HG03469 (cell line): ENCODE measurements around the gene FRMPD2.
A peak's percentile ranks its signal among the peaks of the same experiment; 100 is the strongest.

Source experiments
- ATAC-seq: cut with Tn5 transposase; IDR thresholded peaks from one replicate; pipeline ENCODE4 v1.9.1; 2021; ENCODE audit warnings: mild to moderate bottlenecking, moderate library complexity, moderate number of reproducible peaks; ENCODE audit not compliant: unreplicated experiment

Gene FRMPD2, protein sequence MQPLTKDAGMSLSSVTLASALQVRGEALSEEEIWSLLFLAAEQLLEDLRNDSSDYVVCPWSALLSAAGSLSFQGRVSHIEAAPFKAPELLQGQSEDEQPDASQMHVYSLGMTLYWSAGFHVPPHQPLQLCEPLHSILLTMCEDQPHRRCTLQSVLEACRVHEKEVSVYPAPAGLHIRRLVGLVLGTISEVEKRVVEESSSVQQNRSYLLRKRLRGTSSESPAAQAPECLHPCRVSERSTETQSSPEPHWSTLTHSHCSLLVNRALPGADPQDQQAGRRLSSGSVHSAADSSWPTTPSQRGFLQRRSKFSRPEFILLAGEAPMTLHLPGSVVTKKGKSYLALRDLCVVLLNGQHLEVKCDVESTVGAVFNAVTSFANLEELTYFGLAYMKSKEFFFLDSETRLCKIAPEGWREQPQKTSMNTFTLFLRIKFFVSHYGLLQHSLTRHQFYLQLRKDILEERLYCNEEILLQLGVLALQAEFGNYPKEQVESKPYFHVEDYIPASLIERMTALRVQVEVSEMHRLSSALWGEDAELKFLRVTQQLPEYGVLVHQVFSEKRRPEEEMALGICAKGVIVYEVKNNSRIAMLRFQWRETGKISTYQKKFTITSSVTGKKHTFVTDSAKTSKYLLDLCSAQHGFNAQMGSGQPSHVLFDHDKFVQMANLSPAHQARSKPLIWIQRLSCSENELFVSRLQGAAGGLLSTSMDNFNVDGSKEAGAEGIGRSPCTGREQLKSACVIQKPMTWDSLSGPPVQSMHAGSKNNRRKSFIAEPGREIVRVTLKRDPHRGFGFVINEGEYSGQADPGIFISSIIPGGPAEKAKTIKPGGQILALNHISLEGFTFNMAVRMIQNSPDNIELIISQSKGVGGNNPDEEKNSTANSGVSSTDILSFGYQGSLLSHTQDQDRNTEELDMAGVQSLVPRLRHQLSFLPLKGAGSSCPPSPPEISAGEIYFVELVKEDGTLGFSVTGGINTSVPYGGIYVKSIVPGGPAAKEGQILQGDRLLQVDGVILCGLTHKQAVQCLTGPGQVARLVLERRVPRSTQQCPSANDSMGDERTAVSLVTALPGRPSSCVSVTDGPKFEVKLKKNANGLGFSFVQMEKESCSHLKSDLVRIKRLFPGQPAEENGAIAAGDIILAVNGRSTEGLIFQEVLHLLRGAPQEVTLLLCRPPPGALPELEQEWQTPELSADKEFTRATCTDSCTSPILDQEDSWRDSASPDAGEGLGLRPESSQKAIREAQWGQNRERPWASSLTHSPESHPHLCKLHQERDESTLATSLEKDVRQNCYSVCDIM (N-terminal part only)

DNA sequence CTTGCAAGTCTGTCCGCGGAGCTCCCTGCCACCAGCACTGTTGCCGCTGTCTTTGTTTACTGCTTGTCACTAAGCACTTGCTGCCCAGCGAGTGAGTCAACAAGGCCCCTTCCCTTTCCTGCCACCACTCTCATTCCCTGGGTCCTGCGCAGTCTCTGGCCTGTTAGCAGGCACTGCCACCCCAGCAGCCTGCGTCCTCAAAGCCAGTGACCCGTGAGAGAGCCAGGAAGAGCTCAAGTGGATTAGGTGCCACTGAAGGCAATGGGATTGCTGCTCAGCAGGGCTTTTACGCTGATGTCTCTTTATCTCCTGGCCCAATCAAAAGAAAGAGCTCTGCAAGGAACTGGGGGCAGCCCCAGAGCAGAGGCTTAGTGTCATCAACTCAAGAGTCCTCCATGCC lies at the start of gene FRMPD2:
TSS of gene FRMPD2 (minus strand) at position 61 of the 400 bp plus-strand sequence. CDS start 129 bp downstream, outside the sequence.
- no peak for ATAC-seq

DNA sequence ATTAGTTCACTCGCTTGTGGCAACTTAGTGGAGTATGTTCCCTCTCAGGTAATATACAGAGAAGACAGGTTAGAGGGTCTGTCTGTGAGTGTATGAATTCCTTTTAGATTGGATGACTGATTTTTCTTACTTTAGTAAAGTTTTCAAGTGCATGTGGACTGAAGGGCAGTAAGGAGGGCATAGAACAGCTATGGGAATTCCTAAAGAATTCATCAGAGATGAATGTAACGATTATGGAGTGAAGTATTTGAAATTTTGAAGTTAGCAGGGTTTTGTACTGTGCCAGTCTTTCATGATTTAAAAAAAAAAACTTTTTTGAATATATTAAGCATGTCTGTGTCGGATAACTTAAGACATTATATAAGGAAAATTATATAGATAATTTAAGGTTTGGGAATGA lies 47.5 kb upstream of the FRMPD2 start:
- no peak for ATAC-seq

DNA sequence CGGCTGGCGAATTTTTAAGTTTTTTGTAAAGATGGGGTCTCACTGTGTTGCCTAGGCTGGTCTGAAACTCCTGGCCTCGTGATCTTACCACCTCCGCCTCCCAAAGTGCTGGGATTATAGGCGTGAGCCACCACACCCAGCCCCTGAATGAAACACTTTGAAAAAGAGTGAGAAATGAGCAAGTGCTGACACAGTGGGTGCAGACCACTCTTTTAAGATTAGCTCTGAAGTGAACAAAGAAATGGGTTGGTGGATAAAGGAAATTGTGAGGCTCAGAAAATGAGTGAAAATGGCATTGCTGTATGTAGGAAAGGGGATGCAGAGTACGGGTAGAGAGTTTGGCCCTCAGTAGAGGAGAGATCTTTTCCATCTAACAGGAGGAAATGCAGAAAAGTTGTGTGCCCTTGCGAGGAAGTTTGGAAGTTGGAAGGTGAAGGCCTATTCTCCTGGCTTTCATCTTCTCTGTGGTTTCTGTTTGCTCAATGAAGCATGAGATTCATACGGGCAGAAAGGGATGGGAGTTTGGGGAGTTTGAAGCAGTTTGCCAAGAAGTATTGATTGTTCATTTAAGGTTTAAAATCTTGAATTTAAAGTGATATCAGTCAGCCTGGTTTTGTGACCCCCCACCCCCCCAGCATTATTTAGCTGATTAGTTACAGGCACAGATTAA lies 43.0 kb upstream of the FRMPD2 start:
- no peak for ATAC-seq

DNA sequence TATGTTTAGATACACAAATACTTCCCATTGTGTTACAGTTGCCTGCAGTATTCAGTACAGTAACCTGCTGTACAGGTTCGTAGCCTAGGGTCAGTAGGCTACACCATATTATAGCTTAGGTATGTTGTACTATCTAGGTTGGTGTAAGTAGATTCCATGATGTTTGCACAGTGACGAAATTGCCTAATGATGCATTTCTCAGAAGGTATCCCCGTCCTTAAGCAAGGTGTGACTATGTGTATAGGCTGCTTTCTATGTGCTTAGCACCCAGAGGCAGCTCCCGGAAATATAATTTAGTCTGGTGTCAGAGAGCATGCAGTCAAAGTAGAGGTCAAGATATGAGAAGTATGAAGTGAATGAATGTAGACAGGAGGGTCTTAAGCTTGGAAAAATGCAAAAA lies 41.7 kb upstream of the FRMPD2 start:
- no peak for ATAC-seq

DNA sequence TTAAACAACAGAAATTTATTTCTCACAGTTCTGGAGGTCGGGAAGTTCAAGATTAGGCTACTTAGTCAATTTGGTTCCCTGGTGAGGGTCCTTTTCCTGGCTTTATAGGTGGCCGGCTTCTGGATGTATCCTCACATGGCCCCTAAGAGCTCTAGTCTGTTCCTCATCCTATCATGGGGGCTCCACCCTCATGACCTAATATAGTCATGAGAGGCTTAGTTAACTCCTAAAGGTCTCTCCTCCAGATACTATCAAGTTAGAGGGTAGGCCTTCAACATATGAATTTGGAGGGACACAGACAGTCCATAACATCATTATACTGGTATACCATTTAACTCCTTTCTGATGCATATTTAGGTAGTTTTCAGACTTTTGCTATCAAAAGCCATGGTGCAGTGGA lies 39.6 kb upstream of the FRMPD2 start:
- ATAC-seq: no peak

DNA sequence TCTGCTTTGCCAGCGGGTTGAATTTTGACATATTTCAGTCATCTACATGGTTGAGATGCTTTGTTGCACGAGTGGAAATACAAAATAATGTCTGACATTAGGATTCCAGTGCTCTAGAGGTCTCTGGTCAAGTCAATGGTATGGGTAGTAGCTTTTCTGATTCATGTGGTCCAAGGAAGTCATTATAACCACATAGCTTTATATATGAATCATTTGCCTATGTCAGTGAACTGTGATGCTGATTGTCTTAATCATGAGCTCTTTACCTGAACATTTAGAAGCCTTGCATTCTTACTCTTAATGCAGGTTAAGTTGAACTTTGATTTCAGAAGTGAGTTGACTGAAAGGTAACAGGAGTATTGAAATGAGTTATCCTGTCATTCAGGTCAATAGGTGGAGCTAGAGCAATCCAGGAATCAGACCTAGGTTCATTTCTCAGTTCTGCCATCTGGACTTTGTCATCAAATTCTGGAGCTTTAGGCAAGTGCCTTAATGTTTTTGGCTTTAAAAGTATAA lies 35.3 kb upstream of the FRMPD2 start:
- no peak for ATAC-seq

DNA sequence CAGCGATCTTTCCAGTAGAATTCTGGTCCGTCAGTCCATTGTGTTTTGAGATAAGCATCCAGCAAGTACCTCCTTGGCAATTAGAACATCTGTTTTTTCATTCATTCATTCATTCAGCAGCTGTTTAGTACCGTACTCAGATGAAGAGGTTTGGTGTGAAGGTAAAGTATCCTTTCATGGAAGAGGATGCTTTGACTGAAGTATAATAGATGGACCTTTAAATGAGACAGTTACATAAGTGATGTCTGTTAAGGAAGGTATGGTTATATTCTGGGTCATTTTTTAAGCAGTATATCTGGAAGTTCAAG lies 33.2 kb upstream of the FRMPD2 start:
- ATAC-seq: no peak

DNA sequence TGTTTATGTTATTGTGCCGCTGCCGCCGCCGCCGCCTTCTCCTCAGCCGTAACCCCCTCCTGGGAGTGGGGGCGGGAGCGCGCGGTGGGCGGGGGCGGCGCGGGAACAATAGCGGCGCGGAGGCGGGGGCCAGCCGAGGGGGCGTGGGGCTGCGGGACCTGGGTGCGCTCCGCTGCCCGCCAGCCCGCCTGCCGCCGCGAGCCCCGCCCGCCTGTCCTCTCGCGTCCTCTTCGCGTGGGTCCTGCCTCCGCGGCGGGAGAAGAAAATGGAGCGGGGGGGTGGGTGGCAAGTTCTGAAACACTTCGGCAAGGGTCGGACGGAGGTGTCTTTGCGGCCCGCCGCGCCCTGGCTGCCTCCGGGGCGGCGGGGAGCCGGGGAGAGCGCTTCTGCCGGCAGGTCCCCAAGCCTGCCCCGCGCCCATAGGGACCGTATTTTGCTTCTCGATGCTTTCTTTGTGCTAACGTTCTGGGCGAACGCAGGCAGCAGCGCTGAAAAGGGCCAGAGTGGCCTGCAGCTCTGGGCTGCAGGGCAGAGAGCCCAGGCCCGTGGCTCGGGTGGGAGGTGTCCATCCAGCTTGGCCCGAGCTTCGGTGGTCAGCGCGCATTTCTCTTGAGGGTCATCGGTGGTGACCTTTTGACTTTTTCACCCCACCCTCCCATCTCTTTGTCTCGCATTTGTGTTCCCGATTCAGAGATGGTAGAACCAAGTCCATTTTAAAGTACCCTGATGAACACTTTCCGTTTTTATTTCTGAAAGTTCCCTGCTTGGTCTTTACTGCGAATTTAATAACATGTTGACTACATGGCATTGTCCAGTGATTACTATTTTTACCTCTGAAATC lies 32.6 kb upstream of the FRMPD2 start:
- no peak for ATAC-seq

DNA sequence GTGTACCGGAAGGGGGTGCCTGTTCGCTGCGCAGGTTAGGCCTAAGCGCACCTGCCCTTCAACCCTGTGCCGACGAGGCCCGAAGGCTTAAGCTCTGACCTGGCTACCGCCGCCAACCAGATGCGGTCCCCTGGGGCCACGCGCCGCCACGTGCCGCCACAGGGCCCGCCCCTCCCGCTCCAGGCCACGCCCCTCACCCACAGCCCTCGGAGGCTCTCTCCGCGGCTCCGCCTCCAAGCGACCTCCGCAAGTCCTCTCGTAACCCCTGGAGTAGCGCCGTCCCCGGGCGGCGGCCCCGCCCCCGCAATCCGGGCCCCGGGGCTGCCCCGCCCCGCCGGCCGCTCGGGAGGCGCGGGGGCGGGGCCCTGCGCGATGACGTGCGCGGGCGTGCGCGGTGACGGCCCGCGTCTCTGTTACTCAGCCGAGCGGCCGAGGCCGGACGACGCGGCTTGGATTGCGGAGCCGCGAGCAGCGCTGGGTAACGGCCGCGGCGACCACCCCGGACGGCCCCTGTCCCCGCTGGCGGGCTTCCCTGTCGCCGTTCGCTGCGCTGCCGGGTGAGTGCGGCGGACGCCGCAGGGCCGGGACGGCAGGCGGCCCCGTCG lies 31.9 kb upstream of the FRMPD2 start, which contains the start of gene MAPK8:
TSS of gene MAPK8 (plus strand) at position 413 of the 605 bp plus-strand sequence. CDS start 94,984 bp downstream, outside the sequence.
- peak; percentile 65 for ATAC-seq

DNA sequence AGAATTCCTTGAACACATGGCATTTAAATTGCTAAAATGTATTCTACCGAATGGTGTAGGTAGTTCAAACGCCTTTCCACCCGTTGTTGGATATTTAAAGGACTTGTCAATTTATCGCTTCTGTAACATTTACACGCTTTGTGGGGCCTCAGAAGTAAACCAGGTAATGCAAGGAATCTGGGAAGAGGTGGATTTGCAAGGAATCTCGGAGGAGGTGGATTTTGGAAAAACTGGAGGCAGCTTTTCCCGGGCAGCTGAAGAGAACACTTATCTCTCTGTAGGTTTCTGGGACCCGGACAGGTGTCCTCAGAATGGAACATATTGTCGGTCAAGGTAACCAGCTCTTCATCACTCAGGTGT lies 31.4 kb upstream of the FRMPD2 start:
- ATAC-seq: no peak

DNA sequence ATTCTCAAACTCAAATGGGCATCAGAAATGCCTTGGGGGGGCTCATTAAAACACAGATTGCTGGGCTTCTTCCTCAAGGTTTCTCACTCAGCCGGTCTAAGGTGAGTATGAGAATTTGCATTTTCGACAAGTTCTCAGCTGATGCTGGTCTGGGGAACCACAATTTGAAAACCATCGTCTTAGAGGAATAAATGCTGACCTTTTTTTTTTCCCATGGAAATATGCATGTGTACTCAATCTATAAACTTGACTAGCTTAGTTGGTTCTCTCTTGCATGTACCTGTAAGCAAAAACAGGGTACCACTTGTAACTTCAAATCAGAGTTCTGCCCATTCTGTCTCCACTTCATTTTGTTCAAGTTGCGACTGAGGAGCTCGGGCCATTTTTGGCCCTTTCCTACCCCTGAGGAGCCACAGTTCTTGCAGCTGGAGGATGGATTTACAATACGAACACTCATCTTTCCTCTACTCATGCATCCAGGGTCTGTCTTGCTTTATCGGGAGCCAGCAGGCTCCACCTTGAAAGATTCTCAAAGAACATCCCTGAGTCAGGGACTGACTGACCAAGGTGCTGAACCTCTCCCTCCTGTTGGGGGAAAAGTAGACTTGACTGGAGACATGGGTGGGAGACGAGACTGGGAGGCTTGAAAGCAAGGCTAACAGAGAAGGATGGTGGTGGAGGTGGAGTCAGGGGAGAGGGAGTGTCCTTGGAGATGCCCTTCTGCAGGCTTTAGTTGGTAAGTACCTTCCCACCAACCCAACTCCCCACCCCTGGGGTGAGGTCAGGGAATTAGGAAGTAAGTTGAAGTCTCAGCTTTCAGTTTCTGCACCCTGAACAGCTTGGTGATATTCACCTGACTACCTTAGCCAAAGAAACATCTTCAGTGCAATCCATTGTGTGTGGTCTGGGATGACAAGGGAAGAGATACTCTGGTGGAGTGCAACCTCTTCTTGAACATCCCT lies 28.3 kb upstream of the FRMPD2 start:
- ATAC-seq: no peak

DNA sequence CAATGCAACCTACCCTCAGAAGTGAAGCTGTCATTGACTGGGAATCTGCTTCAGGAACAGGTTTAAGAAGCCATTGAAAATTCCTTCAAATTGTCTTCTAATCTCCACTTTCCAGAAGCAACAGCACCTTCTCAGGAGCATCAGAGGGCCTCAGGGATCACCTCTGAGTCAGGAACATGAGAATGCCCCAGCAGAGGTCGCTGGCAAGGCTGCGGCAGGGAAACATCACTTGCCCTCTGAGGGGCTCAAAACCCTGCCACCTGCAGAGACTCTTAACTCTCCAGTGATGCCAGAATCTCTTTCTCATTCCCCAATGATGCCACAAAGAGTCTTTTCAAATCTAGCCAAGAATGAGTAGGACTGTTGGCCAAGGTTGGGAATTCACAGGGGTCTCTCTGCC lies 26.1 kb upstream of the FRMPD2 start:
- ATAC-seq: no peak

DNA sequence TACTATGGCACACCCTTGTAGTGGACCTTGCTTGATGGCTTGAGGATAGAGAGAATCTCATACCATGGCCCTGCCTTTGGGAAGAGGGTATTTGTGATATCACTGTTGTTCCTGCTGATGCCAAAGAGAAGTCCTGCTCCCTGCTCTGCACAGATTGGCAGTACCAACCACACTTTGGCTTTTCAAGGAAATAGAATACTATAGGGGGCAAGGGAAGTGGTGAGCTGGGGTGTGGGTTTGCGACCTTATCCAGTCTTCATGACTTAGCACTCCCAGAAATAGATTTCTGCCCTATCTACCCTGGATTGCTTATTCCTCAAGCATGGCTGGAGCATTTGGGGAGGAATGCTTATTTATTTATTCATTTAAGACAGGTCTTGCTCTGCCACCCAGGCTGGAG lies 25.2 kb upstream of the FRMPD2 start:
- no peak for ATAC-seq

DNA sequence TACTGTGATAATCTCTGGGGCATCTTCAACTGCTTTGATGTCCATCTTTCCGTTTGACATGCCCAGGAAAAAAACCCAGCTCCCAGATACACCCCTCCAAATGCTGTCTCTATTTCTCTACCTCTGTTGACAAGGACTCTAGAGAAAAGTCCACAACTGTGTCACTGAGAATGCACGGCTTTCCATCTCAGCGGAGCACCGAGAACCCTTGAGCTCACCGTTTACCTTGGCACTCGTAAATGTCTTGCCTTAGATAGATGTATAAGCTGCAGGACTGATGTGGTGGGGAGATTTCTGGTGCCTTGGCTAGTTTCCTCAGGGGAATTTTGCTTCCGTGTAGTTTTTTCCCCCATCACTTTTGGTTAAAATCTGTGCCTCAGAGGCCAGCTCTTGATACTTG lies 24.6 kb upstream of the FRMPD2 start:
- ATAC-seq: no peak

DNA sequence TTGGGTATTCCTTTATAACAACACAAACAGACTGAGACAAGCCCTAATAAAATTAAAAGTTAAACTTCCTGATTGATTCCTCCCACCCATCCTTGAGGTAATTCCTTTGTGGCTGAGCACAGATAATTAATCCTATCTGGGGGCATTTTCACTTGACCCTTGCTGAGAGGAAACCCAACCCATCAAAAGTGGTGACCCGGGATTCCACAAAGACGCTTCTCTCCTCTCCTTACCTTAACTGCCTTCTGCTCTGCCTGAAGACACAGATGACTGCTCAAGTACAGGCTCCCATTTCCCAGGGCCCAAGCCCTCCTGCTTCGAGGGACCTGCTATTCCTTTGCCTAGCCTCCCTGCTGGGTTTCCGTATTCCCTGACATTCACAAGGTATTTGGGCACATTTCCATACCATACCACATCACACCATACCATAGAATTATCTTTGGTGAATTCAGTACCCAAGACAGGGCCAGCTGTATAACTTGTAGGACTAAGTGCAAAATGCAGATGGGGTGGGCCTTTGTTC lies 22.1 kb upstream of the FRMPD2 start:
- no peak for ATAC-seq

DNA sequence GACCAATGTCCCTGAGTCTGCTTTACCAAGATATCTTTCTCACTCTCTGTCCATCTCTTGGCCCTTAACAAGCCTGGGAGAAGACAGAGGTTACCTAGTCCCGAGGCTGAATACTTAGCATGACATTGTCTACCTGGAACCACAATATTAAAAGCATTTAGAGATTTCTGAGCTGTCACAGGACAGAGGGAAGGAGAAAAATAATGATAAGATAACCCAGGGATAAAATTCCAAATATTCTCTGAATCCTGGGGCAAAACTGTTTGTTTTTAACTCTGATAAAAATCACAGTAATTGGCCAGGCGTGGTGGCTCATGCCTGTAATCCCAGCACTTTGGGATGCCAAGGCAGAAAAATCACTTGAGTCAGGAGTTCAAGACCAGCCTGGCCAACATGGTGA lies 19.9 kb upstream of the FRMPD2 start:
- ATAC-seq: no peak

DNA sequence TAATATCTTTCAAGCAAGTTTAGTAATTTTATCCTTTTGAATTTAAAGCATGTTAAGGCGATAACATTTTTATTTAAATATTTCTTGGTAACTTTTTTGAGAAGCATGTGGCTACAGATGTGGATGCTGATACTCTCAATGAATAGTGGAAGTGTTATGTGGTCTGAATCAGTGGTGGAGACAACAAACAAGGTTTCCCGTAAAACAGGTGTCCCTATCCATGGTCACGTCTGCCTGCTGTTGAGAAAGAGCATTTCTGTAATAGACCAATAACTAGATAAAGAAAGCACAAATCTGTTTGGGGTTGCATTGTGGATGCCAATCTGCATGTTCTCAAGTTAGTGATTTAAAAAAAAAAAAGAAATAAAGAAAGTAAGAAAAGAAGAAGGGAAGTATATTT lies 18.1 kb upstream of the FRMPD2 start:
- ATAC-seq: no peak

DNA sequence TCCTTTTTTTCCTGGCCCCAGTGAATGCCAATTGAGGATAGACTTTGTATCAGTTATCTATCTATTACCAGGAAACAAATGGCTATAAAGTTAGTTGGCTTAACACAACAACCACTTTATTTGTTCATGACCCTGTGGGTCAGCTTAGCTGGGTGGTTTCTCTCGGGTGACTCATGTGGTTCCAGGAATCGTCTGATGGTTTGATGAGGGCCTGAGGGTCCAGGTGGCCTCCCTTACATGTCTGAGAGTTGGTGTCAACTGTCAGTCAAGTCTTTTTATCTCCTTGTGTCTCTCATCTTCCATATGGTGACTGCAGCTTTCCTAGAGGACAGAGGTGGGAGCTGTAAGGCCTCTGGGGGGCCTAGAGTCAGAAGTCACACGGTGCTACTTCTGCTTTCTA lies 16.7 kb upstream of the FRMPD2 start:
- ATAC-seq: no peak
